ENCODE measurements around the gene SDK1. TPM values are rescaled to one million over a fixed set of nuclear protein-coding genes. Genes with fewer than 3 reads are reported as not detected.

The SDK1 gene
- total RNA-seq, 1 experiment from 2014 or later, result 9.3 TPM

DNA sequence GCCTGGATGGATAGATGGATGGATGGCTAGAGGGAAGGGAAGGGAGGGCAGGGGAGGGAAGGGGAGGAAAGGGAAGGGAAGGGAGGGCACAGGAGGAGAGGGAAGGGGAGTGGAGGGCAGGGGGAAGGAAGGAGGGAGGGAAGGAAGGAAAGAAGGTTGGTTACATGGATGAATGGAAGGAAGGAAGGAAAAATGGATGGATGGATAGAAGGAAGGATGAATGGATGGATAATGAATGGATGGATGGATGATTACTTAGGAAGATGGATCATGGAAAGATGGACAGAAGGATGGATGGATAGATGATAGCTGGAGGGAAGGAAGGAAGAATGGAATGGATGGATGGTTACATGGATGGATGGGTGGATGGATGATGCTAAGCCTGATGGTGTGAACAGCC is 929.3 kb downstream of the SDK1 start (continued):
- TF ChIP-seq, protein P1, sequence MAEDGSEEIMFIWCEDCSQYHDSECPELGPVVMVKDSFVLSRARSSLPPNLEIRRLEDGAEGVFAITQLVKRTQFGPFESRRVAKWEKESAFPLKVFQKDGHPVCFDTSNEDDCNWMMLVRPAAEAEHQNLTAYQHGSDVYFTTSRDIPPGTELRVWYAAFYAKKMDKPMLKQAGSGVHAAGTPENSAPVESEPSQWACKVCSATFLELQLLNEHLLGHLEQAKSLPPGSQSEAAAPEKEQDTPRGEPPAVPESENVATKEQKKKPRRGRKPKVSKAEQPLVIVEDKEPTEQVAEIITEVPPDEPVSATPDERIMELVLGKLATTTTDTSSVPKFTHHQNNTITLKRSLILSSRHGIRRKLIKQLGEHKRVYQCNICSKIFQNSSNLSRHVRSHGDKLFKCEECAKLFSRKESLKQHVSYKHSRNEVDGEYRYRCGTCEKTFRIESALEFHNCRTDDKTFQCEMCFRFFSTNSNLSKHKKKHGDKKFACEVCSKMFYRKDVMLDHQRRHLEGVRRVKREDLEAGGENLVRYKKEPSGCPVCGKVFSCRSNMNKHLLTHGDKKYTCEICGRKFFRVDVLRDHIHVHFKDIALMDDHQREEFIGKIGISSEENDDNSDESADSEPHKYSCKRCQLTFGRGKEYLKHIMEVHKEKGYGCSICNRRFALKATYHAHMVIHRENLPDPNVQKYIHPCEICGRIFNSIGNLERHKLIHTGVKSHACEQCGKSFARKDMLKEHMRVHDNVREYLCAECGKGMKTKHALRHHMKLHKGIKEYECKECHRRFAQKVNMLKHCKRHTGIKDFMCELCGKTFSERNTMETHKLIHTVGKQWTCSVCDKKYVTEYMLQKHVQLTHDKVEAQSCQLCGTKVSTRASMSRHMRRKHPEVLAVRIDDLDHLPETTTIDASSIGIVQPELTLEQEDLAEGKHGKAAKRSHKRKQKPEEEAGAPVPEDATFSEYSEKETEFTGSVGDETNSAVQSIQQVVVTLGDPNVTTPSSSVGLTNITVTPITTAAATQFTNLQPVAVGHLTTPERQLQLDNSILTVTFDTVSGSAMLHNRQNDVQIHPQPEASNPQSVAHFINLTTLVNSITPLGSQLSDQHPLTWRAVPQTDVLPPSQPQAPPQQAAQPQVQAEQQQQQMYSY (CRISPR knock-in tag; IDR thresholded peaks at IDR 0.05), result no peak

DNA sequence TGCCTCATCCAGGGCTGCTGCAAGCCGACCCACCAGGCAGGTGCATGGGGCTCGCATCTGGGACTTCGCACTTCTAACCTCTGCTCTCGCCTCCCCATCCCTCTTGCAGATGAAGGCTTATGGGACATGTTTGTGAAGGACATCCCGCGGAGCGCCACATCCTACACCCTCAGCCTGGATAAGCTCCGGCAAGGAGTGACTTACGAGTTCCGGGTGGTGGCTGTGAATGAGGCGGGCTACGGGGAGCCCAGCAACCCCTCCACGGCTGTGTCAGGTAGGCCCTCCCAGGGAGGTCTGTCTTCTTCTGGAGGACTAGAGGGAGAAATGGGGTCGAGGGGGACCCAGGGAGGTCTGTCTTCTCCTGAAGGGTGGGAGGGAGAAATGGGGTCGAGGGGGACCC is 932.1 kb downstream of the SDK1 start:
- ATAC-seq (no peak), DNase-seq (ENCODE audit: low spot score) (no peak)
- Mint-ChIP-seq H3K36me3 (no peaks in the 10 kb centered on the region), H3K27me3 (ENCODE audit: low read depth) (no peaks in the 10 kb centered on the region; the same call in 1 of the 2 replicates), H3K4me1 (no peaks in the 10 kb centered on the region), H3K27ac (no peak overlapping the region), H3K9me3 (no peaks in the 10 kb centered on the region), H3K4me3 (no peak overlapping the region)
- ChIA-PET POLR2A (no interaction called here), CTCF (no interaction called here)
- no peak for TF ChIP-seq EMX1 (CRISPR knock-in tag; IDR thresholded peaks at IDR 0.05)
- no peak for TF ChIP-seq USF1 (CRISPR knock-in tag; IDR thresholded peaks at IDR 0.05)
- TF ChIP-seq HMGXB4 (CRISPR knock-in tag; IDR thresholded peaks at IDR 0.05), result no peak
- TF ChIP-seq, protein P2, sequence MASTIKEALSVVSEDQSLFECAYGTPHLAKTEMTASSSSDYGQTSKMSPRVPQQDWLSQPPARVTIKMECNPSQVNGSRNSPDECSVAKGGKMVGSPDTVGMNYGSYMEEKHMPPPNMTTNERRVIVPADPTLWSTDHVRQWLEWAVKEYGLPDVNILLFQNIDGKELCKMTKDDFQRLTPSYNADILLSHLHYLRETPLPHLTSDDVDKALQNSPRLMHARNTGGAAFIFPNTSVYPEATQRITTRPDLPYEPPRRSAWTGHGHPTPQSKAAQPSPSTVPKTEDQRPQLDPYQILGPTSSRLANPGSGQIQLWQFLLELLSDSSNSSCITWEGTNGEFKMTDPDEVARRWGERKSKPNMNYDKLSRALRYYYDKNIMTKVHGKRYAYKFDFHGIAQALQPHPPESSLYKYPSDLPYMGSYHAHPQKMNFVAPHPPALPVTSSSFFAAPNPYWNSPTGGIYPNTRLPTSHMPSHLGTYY (CRISPR knock-in tag; IDR thresholded peaks at IDR 0.05), result no peak
- TF ChIP-seq E2F5 (CRISPR knock-in tag; IDR thresholded peaks at IDR 0.05), result no peak

GRCh38 chr7:4233621-4234497 is 932.8 kb downstream of the SDK1 start:
- peaks cover under 1% of the 10 kb centered on the region for H3K4me1 Mint-ChIP-seq

More at GRCh38 chr7:4233621-4234497, 932.8 kb downstream of the SDK1 start:
- ChIA-PET CTCF (interaction anchor here (1.0 kb wide), 1 partner anchor 246 kb away, joined by 4 read pairs; no protein-coding TSS in a partner anchor), POLR2A (no interaction called here)
- no peak for TF ChIP-seq SOX15 (CRISPR knock-in tag; IDR thresholded peaks at IDR 0.05)
- TF ChIP-seq, protein P3, sequence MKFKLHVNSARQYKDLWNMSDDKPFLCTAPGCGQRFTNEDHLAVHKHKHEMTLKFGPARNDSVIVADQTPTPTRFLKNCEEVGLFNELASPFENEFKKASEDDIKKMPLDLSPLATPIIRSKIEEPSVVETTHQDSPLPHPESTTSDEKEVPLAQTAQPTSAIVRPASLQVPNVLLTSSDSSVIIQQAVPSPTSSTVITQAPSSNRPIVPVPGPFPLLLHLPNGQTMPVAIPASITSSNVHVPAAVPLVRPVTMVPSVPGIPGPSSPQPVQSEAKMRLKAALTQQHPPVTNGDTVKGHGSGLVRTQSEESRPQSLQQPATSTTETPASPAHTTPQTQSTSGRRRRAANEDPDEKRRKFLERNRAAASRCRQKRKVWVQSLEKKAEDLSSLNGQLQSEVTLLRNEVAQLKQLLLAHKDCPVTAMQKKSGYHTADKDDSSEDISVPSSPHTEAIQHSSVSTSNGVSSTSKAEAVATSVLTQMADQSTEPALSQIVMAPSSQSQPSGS (CRISPR knock-in tag; IDR thresholded peaks at IDR 0.05; ENCODE audit: borderline replicate concordance, low read depth), result no peak
- ATAC-seq (no peak), DNase-seq (ENCODE audit: low spot score) (no peak)
- Mint-ChIP-seq H3K27me3 (ENCODE audit: low read depth) (no peaks in the 10 kb centered on the region; the same call in 1 of the 2 replicates), H3K9me3 (no peaks in the 10 kb centered on the region), H3K36me3 (no peaks in the 10 kb centered on the region), H3K27ac (no peak overlapping the region), H3K4me3 (no peak overlapping the region)

Measured in WTC11 (cell line).